K562 (cell line): Measurements from ENCODE around the gene ZNF318. TPM values are rescaled to one million over a fixed set of nuclear protein-coding genes. Genes with fewer than 3 reads are reported as not detected.

Experiments used
- ATAC-seq: fragments of 200-7000 bp; cut with Tn5 transposase; 3 replicates; pipeline ENCODE4 v1.9.1; 2020; ENCODE audit warnings: moderate library complexity
- BruUV-seq: library from RNA; stranded (reverse); fragments of 400-500 nt; replicated peaks from 2 replicates; lab custom pipeline; 2021; lab: Mats Ljungman, UMichigan
- CTCF ChIA-PET: fragments of 300-600 bp; formaldehyde crosslinking; extraction: SDS; loops from one replicate; lab custom pipeline; 2021; ENCODE audit warnings: low intra/inter-chr PET ratio; lab: Yijun Ruan, JAX
- POLR2A ChIA-PET: fragments of 300-600, 350-650 bp; sonication (Branson Sonifier 250); formaldehyde crosslinking; extraction: SDS; loops from one replicate; lab custom pipeline; 2021; ENCODE audit warnings: antibody characterized with exemption, inconsistent platforms; lab: Yijun Ruan, JAX
- DNase-seq, 4 experiments: peaks; one replicate each; pipeline versions ENCODE4 v3.0.0 to v3.0.0-alpha.2; 2011 to 2018; ENCODE audit warnings: low spot score in 3 of 4, mixed read lengths in 3 of 4; ENCODE audit errors: extremely low read depth in 1 of 4
- FAIRE-seq: peaks from 2 replicates; lab custom pipeline; 2011; peaks lifted over from hg19 to GRCh38; lab: Jason Lieb, UNC
- H2AFZ ChIP-seq: 2 replicates; pipeline ENCODE4 v1.6.0; 2011; ENCODE audit warnings: low read depth, low read length, control low read depth, inconsistent platforms
- H3K27ac ChIP-seq: fragments of 200-600 bp; 3 replicates; pipeline ENCODE4 v1.8.0; 2011; ENCODE audit warnings: low read depth, mild to moderate bottlenecking, control low read depth, inconsistent platforms, low read length, moderate library complexity, mixed read lengths; ENCODE audit errors: extremely low read depth
- H3K27me3 ChIP-seq, 2 experiments: fragments of 300-600 bp in 1 of 2; 2 replicates in 1 of 2; 3 replicates in 1 of 2; pipeline versions ENCODE4 v1.6.0 to v1.8.0; 2011; ENCODE audit warnings: inconsistent platforms in 2 of 2, low read length in 2 of 2, mild to moderate bottlenecking in 1 of 2, mixed read lengths in 1 of 2, moderate library complexity in 1 of 2; ENCODE audit not compliant: control insufficient read depth in 2 of 2, insufficient read depth in 2 of 2
- H3K36me3 ChIP-seq: fragments of 300-600 bp; 3 replicates; pipeline ENCODE4 v1.8.0; 2011; ENCODE audit warnings: mild to moderate bottlenecking, low read length, inconsistent platforms; ENCODE audit not compliant: control insufficient read depth, insufficient read depth
- H3K4me1 ChIP-seq, 2 experiments: fragments of 200-600 bp in 1 of 2; replicated peaks in 1 of 2; 2 replicates in 1 of 2; 3 replicates in 1 of 2; pipeline versions ENCODE4 v1.5.1 to v1.8.0; 2011; ENCODE audit warnings: inconsistent platforms in 2 of 2, low read length in 2 of 2, mild to moderate bottlenecking in 1 of 2, mixed read lengths in 1 of 2, moderate library complexity in 1 of 2; ENCODE audit not compliant: control insufficient read depth in 2 of 2, insufficient read depth in 2 of 2
- H3K4me2 ChIP-seq: 2 replicates; pipeline ENCODE4 v1.6.1; 2011; ENCODE audit warnings: low read length, control low read depth, inconsistent platforms, mixed read lengths; ENCODE audit not compliant: insufficient read depth
- H3K4me3 ChIP-seq: fragments of 200-600 bp; sonication (generic), shearing (Covaris generic); 2 replicates; pipeline ENCODE4 v1.5.1; 2016; ENCODE audit warnings: control low read depth, inconsistent platforms
- H3K79me2 ChIP-seq: fragments of 200-600 bp; 3 replicates; pipeline ENCODE4 v1.8.0; 2011; ENCODE audit warnings: low read length, inconsistent platforms; ENCODE audit not compliant: control insufficient read depth, insufficient read depth
- H3K9ac ChIP-seq, 2 experiments: 2 replicates each; pipeline versions ENCODE4 v1.6.0 to v1.6.1; 2011; ENCODE audit warnings: low read depth in 2 of 2, low read length in 2 of 2, control low read depth in 1 of 2, inconsistent platforms in 1 of 2, mild to moderate bottlenecking in 1 of 2, mixed read lengths in 1 of 2; ENCODE audit not compliant: insufficient read depth in 1 of 2
- H3K9me1 ChIP-seq: one replicate; pipeline ENCODE4 v1.6.0; 2011; ENCODE audit warnings: inconsistent platforms, mild to moderate bottlenecking, low read length, moderate library complexity; ENCODE audit not compliant: control insufficient read depth, insufficient read depth
- H3K9me3 ChIP-seq: replicated peaks from 2 replicates; pipeline ENCODE4 v1.5.1; 2011; ENCODE audit warnings: low read depth, low read length, inconsistent platforms; ENCODE audit not compliant: control insufficient read depth, insufficient read depth
- H4K20me1 ChIP-seq: replicated peaks from 2 replicates; pipeline ENCODE4 v1.6.1; 2011; ENCODE audit warnings: low read length, inconsistent platforms, mixed read lengths; ENCODE audit not compliant: control insufficient read depth, insufficient read depth
- ZNF444 ChIP-seq: fragments of 250-450 bp; sonication (Bioruptor Pico); IDR thresholded peaks from 2 replicates; pipeline ENCODE4 v1.4.0; 2020; ENCODE audit warnings: mild to moderate bottlenecking, moderate library complexity
- WGBS: fragments of 100-300 bp; shearing (Covaris generic); methylation state at CpG from one replicate; pipeline ENCODE4 v1.1.6; 2016; ENCODE audit warnings: low coverage, mixed read lengths; ENCODE audit not compliant: insufficient coverage; ENCODE audit errors: missing lambda C conversion rate; 5-methylcytosine and 5-hydroxymethylcytosine counted together
- in situ Hi-C: fragments of 300-500 bp; cut with MboI; formaldehyde crosslinking; loops from 4 replicates; pipeline ENCODE4 v1.15.0; 2018; ENCODE audit warnings: inconsistent platforms, mixed read lengths
- intact Hi-C: fragments of 100-400 bp; cut with micrococcal nuclease; formaldehyde crosslinking; loops from 2 replicates; pipeline ENCODE4 v1.14.2; 2022
- polyA plus RNA-seq, 8 experiments: library from polyadenylated mRNA; depleted of rRNA in 4 of 8; stranded (reverse) in 5 of 8; unstranded in 3 of 8; fragments of >200 nt; fragmentation: Nextera tagmentation in 2 of 8; fragmentation: Illumina TruSeq in 1 of 8; extraction: Ambion mirVana in 2 of 8; extraction: Trizol in 1 of 8; gene quantifications; 2 replicates each; pipeline versions ENCODE4 v1.2.1 to v1.2.3, GENCODE V29; 2011 to 2014; ENCODE audit warnings: inconsistent platforms in 1 of 8, missing spikeins in 1 of 8
- total RNA-seq, 7 experiments: library from RNA; depleted of rRNA in 6 of 7; stranded (reverse); fragments of >200 nt in 6 of 7; fragmentation: Illumina TruSeq in 2 of 7; extraction: Trizol in 2 of 7; gene quantifications; 2 replicates each; pipeline versions ENCODE4 v1.2.1 to v1.2.3, GENCODE V29; 2011 to 2021; ENCODE audit warnings: low replicate concordance in 1 of 7
- TF ChIP-seq, protein P1 (sequence below): sonication (generic); formaldehyde crosslinking; IDR thresholded peaks from 2 replicates; pipeline ENCODE4 v1.8.0; 2022; ENCODE audit warnings: missing genetic modification reagents, mild to moderate bottlenecking, borderline replicate concordance

The ZNF318 gene
- total and polyA plus RNA-seq, 9 of the 15 experiments (the other 6 are each of a cell fraction or from before 2014, with no cell fraction given): 3.2 to 19.0 (median 9.2) TPM

DNA sequence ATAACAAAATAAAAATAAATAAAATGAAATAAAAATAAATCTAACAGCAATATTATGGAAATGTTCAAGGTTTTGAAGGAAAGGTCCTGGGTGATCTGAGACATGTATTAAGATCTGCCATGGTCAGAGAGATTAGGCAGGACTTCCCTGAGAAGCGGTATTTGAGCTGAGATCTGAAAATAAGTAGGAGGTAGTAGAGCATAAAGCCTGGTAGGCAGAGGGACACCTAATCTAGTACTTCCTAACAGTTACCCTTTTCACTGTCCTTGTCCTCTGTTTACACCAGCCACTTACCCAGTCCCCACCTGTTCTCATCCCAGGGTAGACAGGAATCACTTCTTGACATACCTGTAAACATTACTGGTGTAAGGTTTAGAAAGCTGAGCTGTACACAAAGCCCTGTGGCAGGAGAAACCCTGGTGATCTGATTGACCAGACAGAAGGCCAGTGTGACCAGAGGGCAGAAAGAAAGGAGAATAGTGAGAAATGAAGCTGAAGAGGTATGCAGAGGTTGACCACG is 8.3 kb upstream of the ZNF318 start:
- H3K9me3 ChIP-seq: no peaks in the 10 kb centered on the region
- no peak overlapping the region for H3K4me2 ChIP-seq
- intact Hi-C loops: no loop called here
- H3K79me2 ChIP-seq: no peaks in the 10 kb centered on the region
- H3K36me3 ChIP-seq: no peaks in the 10 kb centered on the region
- no peaks in the 10 kb centered on the region; a peak in 1 of 5 replicates for H3K4me1 ChIP-seq
- H4K20me1 ChIP-seq: no peaks in the 10 kb centered on the region
- H3K9ac ChIP-seq: no peak overlapping the region
- peaks cover 11 to 13% of the 10 kb centered on the region in 2 experiments; a peak in 3 of 5 replicates for H3K27me3 ChIP-seq
- CTCF ChIA-PET: no interaction called here
- H3K9me1 ChIP-seq: no peaks in the 10 kb centered on the region
- ATAC-seq (no peak; the same call in 2 of the 3 replicates), FAIRE-seq (no peak), DNase-seq (no peak)
- H3K4me3 ChIP-seq: no peak overlapping the region
- POLR2A ChIA-PET: interaction anchor here (1.1 to 4.4 kb wide), 4 partner anchors 9 to 134 kb away, joined by 3 to 18 read pairs (median 8); partner anchors contain the start of gene ZNF318
- no peak overlapping the region for H3K27ac ChIP-seq
- BruUV-seq: no TSS peak
- WGBS: 11% methylated on average over 2 of the region's 2 CpGs
- in situ Hi-C loops: no loop called here
- no peak overlapping the region for H2AFZ ChIP-seq
- TF ChIP-seq, protein P1, sequence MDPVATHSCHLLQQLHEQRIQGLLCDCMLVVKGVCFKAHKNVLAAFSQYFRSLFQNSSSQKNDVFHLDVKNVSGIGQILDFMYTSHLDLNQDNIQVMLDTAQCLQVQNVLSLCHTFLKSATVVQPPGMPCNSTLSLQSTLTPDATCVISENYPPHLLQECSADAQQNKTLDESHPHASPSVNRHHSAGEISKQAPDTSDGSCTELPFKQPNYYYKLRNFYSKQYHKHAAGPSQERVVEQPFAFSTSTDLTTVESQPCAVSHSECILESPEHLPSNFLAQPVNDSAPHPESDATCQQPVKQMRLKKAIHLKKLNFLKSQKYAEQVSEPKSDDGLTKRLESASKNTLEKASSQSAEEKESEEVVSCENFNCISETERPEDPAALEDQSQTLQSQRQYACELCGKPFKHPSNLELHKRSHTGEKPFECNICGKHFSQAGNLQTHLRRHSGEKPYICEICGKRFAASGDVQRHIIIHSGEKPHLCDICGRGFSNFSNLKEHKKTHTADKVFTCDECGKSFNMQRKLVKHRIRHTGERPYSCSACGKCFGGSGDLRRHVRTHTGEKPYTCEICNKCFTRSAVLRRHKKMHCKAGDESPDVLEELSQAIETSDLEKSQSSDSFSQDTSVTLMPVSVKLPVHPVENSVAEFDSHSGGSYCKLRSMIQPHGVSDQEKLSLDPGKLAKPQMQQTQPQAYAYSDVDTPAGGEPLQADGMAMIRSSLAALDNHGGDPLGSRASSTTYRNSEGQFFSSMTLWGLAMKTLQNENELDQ (CRISPR knock-in tag): no peak
- no peak for TF ChIP-seq ZNF444 (CRISPR knock-in tag)
